BJ (cell line): ENCODE measurements around the gene C1QB. TPM values are rescaled to one million over a fixed set of nuclear protein-coding genes. Genes with fewer than 3 reads are reported as not detected.
"Not testable (repeated sequence)": the region's sequence is repeated elsewhere in the genome, so short reads cannot be mapped to it uniquely, and the experiment has no call there.

Experiments
- CTCF ChIA-PET: fragments of 350-600 bp; formaldehyde crosslinking; extraction: SDS; loops from one replicate; lab custom pipeline; 2021; ENCODE audit warnings: antibody characterized with exemption, inconsistent platforms; lab: Yijun Ruan, JAX
- POLR2A ChIA-PET: fragments of 300-600 bp; sonication (Branson Sonifier 250); formaldehyde crosslinking; extraction: SDS; loops from one replicate; lab custom pipeline; 2021; ENCODE audit warnings: antibody characterized with exemption; lab: Charles Lee
- DNase-seq: peaks from one replicate; pipeline ENCODE4 v3.0.0-alpha.2; 2011; ENCODE audit warnings: low read depth
- H3K27me3 ChIP-seq: 2 replicates; pipeline ENCODE4 v1.6.0; 2011; ENCODE audit warnings: low read length; ENCODE audit not compliant: control insufficient read depth, insufficient read depth
- H3K36me3 ChIP-seq: 2 replicates; pipeline ENCODE4 v1.5.1; 2011; ENCODE audit warnings: low read length; ENCODE audit not compliant: control insufficient read depth, insufficient read depth
- H3K4me3 ChIP-seq: 2 replicates; pipeline ENCODE4 v1.5.1; 2011; ENCODE audit warnings: low read depth, mild to moderate bottlenecking, control low read depth, low read length
- CTCF ChIP-seq: IDR thresholded peaks from 2 replicates; pipeline ENCODE4 v1.5.1; 2011; ENCODE audit warnings: low read depth, mild to moderate bottlenecking, control low read depth, inconsistent platforms, low read length, moderate library complexity; ENCODE audit not compliant: insufficient read depth
- polyA plus RNA-seq: library from polyadenylated mRNA; depleted of rRNA; stranded (reverse); fragments of >200 nt; gene quantifications from 2 replicates; pipeline ENCODE4 v1.2.3, GENCODE V29; 2011

The C1QB gene
- polyA plus RNA-seq, 1 experiment: not detected

- H3K4me3 ChIP-seq: no peak overlapping the region
- TF ChIP-seq CTCF: no peak
- ChIA-PET POLR2A (no interaction called here), CTCF (interaction anchor here (0.8 to 8.1 kb wide), 22 partner anchors 9 to 509 kb away, joined by 3 to 121 read pairs (median 4); partner anchors contain the start of gene C1QB)
- peaks cover 28% of the 10 kb centered on the region for H3K27me3 ChIP-seq
- DNase-seq: no peak
- no peaks in the 10 kb centered on the region for H3K36me3 ChIP-seq
Measured at GRCh38 chr1:22674410-22674749, 21.3 kb downstream of the C1QB start.

GRCh38 chr1:22676151-22676550, 23.1 kb downstream of the C1QB start:
- peaks cover 22% of the 10 kb centered on the region for H3K27me3 ChIP-seq
- CTCF ChIA-PET: interaction anchor here (0.6 to 8.1 kb wide), 8 partner anchors 13 to 288 kb away, joined by 3 to 121 read pairs (median 5); no protein-coding TSS in a partner anchor
- POLR2A ChIA-PET, H3K4me3 ChIP-seq, H3K36me3 ChIP-seq, DNase-seq: not testable (repeated sequence)

- no peaks in the 10 kb centered on the region for H3K36me3 ChIP-seq
- peaks cover 16% of the 10 kb centered on the region for H3K27me3 ChIP-seq
- TF ChIP-seq CTCF: no peak
- ChIA-PET CTCF (interaction anchor here (1.1 to 8.1 kb wide), 6 partner anchors 14 to 287 kb away, joined by 3 to 121 read pairs (median 4); no protein-coding TSS in a partner anchor), POLR2A (interaction anchor here (0.5 to 0.6 kb wide), 2 partner anchors 257 to 334 kb away, joined by 3 to 6 read pairs; no protein-coding TSS in a partner anchor)
- H3K4me3 ChIP-seq: no peak overlapping the region
- no peak for DNase-seq
Measured at GRCh38 chr1:22676916-22677583, 24.0 kb downstream of the C1QB start.

- CTCF ChIA-PET: interaction anchor here (1.2 to 1.3 kb wide), 2 partner anchors 183 to 252 kb away, joined by 3 to 4 read pairs; no protein-coding TSS in a partner anchor
- DNase-seq: no peak
Measured at GRCh38 chr1:22677931-22678896, 25.2 kb downstream of the C1QB start.

GRCh38 chr1:22680726-22681125, 27.7 kb downstream of the C1QB start:
- Histone ChIP-seq H3K27me3 (peaks cover 2% of the 10 kb centered on the region; the same call in 1 of the 2 replicates), H3K4me3 (no peak overlapping the region), H3K36me3 (no peaks in the 10 kb centered on the region)
- ChIA-PET POLR2A (no interaction called here), CTCF (interaction anchor here (1.1 kb wide), 1 partner anchor 24 kb away, joined by 3 read pairs; no protein-coding TSS in a partner anchor)
- DNase-seq: no peak
- TF ChIP-seq CTCF: no peak

More at GRCh38 chr1:22677931-22678896, 25.2 kb downstream of the C1QB start:
- Histone ChIP-seq H3K4me3 (no peak overlapping the region), H3K27me3 (peaks cover 7% of the 10 kb centered on the region), H3K36me3 (no peaks in the 10 kb centered on the region)
- no peak for TF ChIP-seq CTCF
- POLR2A ChIA-PET: no interaction called here
